ENCODE data around the gene TSC22D2. TPM values are rescaled to one million over a fixed set of nuclear protein-coding genes. Genes with fewer than 3 reads are reported as not detected.

Gene TSC22D2
- total and polyA plus RNA-seq, 2 experiments from 2014 or later = 11.5 to 27.5 TPM

DNA sequence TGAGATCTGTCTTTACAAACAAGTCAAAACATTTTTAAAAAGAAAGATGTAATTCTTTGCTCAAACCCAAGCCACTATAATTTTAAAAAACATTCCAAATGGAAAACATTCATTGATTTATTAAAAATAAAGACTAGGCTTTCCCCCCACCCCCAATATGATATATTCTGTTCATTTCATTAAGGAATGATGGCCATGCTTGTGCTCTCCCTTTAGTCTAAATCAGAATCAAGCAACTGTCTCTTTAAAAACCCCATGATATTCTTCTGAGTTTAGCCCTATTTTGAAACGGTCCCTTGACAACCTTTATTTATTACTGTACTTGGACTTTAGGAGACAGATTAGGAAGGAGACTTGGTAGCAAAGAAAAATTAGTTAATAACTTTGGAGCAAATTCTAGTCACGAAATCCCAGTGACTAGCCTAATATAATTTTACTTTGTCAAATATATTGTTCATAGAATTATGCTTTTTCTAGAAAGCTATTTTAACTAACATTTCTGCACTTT is 38.4 kb downstream of the TSC22D2 start:
- no peak overlapping the region for H3K4me2 ChIP-seq (ENCODE audit: unreplicated experiment)
- TF ChIP-seq EZH2 (IDR thresholded peaks at IDR 0.05; ENCODE audit: insufficient read depth, poor library complexity, severe bottlenecking) (no peak), EZH2phosphoT487 (IDR thresholded peaks at IDR 0.05; ENCODE audit: insufficient read depth, low read depth) (no peak)
- H3K36me3 ChIP-seq (ENCODE audit: low read depth) = peaks cover 16% of the 10 kb centered on the region; the same call in 1 of the 2 replicates
- no peak overlapping the region for H3K4me3 ChIP-seq
- no peaks in the 10 kb centered on the region for H3K9me2 ChIP-seq (ENCODE audit: insufficient read depth)
- H3K4me1 ChIP-seq (ENCODE audit: insufficient read depth) = peaks cover 72% of the 10 kb centered on the region
- peaks cover 85% of the 10 kb centered on the region for H3K79me2 ChIP-seq (ENCODE audit: insufficient read depth)
- H2AFZ ChIP-seq = no peak overlapping the region
- peaks cover 82% of the 10 kb centered on the region for H3F3A ChIP-seq (ENCODE audit: insufficient read depth)
- H3K27ac ChIP-seq = no peak overlapping the region
- in situ Hi-C loops (cut with MboI) = no loop called here
- DNase-seq = no peak
- H3K9me3 ChIP-seq (ENCODE audit: low read depth) = no peaks in the 10 kb centered on the region
- 49 to 51% methylated on average over 2 of the region's 2 CpGs for WGBS, 2 experiments (ENCODE audit: low coverage in 1 of 2, low lambda C conversion rate in 2 of 2, missing lambda C conversion rate in 2 of 2)
- peaks cover 18% of the 10 kb centered on the region; the same call in 1 of the 2 replicates for H4K20me1 ChIP-seq (ENCODE audit: insufficient read depth)
- H3K27me3 ChIP-seq (replicated peaks; ENCODE audit: insufficient read depth) = no peaks in the 10 kb centered on the region
- H3K9ac ChIP-seq = no peak overlapping the region

DNA sequence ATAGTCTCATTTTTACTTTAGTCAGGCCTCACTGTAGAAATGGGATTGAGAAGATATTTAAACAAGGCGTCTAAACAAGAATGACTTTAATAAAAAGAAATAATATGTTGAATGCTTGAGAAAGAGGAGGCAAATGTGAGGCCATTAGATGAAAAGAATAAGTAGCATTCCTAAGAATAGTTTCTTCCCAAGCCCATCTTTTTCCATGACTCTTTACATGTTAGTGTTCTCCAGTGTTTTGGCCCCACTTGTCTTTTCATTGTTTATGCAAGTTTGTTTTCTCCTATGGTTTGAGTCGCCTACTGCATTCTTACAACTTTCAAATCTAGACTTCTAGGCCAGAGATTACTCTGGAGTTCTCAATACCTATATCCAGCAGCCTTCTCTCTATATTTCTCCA is 39.0 kb downstream of the TSC22D2 start:
- H3K9ac ChIP-seq = no peak overlapping the region
- TF ChIP-seq EZH2 (IDR thresholded peaks at IDR 0.05; ENCODE audit: insufficient read depth, poor library complexity, severe bottlenecking) (no peak), EZH2phosphoT487 (IDR thresholded peaks at IDR 0.05; ENCODE audit: insufficient read depth, low read depth) (no peak)
- peaks cover 18% of the 10 kb centered on the region; the same call in 1 of the 2 replicates for H4K20me1 ChIP-seq (ENCODE audit: insufficient read depth)
- H2AFZ ChIP-seq = no peak overlapping the region
- 0 out of 2 replicates have a peak overlapping the region, but pooled peaks have one; percentile 1 for H3K27ac ChIP-seq
- H3K27me3 ChIP-seq (replicated peaks; ENCODE audit: insufficient read depth) = no peaks in the 10 kb centered on the region
- H3K9me3 ChIP-seq (ENCODE audit: low read depth) = no peaks in the 10 kb centered on the region
- peaks cover 85% of the 10 kb centered on the region for H3K79me2 ChIP-seq (ENCODE audit: insufficient read depth)
- no peaks in the 10 kb centered on the region for H3K9me2 ChIP-seq (ENCODE audit: insufficient read depth)
- H3K4me3 ChIP-seq = no peak overlapping the region
- H3K4me1 ChIP-seq (ENCODE audit: insufficient read depth) = peaks cover 72% of the 10 kb centered on the region
- in situ Hi-C loops (cut with MboI) = no loop called here
- WGBS, 2 experiments (ENCODE audit: low coverage in 1 of 2, low lambda C conversion rate in 2 of 2, missing lambda C conversion rate in 2 of 2) = 98% methylated on average over 2 of the region's 2 CpGs
- peaks cover 77% of the 10 kb centered on the region for H3F3A ChIP-seq (ENCODE audit: insufficient read depth)
- no peak for DNase-seq
- peaks cover 16% of the 10 kb centered on the region; the same call in 1 of the 2 replicates for H3K36me3 ChIP-seq (ENCODE audit: low read depth)
- no peak overlapping the region for H3K4me2 ChIP-seq (ENCODE audit: unreplicated experiment)

DNA sequence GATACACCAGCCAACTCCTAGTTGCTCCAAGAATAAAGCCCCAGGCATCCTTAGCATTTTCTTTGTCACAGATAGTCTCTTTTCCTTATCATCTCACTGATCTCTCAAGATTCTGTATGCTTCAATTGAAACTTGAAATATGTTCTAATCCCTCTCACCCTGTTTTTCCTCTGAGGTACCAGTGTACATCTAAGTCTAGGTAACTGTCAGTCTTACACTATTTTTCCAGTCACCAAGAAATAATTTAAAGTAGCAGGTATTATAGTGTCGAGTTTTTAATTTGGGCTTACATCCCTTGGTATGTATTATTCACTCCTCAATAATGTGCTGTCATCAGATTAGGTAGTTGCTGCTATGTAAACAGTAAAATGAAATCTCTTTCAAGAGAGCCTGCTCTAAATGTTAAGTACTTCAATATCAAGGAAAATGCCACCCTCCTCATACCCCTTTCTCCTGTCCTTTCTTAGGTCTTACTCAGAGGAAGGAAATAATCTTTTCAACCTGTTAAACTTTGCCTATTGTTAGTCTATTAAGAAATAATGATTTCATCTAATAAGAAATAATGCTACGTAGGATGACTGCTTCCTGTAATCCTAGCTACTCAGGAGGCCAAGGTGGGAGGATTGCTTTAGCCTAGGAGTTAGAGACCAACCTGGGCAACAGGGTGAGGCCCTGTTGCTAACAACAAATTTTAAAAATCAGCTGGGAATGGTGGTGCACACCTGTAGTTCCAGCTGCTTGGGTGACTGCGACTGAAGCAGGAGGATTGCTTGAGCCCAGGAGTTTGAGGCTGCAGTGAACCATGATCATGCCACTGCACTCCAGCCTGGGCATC is 39.8 kb downstream of the TSC22D2 start:
- peak; percentile 36 for DNase-seq
- H4K20me1 ChIP-seq (ENCODE audit: insufficient read depth) = peaks cover 18% of the 10 kb centered on the region; the same call in 1 of the 2 replicates
- H3K9ac ChIP-seq = no peak overlapping the region

DNA sequence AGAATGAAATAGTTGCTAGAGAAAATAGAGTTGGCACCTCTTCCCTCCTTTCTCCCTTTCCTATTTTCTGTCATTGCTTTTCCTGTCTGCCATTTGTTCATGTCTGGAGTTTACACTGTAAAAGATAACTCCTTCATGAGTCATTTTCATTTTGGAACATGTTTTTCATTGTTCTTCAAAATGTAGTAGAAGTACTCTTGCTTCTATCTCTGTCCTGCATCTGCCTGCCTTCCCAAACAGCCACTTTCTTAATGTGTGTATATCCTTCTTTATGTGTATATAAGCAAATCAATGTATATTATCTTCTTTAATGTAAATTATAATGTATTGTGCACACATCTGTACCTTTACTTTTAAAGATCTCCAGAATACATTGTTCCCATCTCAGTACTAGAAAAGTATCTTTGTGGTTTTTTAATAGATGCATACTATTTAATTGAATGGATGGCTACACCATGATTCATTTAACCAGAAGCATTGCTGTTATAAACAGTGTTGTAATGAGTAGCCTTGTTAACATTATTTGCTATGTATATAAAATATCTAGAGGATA is 41.1 kb downstream of the TSC22D2 start:
- Histone ChIP-seq H3K4me3 (peak overlapping the region; percentile 22), H4K20me1 (ENCODE audit: insufficient read depth) (peaks cover 15% of the 10 kb centered on the region), H3F3A (ENCODE audit: insufficient read depth) (peaks cover 57% of the 10 kb centered on the region), H3K9me3 (ENCODE audit: low read depth) (no peaks in the 10 kb centered on the region), H3K4me1 (ENCODE audit: insufficient read depth) (peaks cover 58% of the 10 kb centered on the region), H3K4me2 (ENCODE audit: unreplicated experiment) (peak overlapping the region; percentile 69), H3K27me3 (replicated peaks; ENCODE audit: insufficient read depth) (no peaks in the 10 kb centered on the region), H3K27ac (peak overlapping the region; percentile 64), H3K9me2 (ENCODE audit: insufficient read depth) (no peaks in the 10 kb centered on the region), H3K9ac (0 out of 2 replicates have a peak overlapping the region, but pooled peaks have one; percentile 1), H2AFZ (no peak overlapping the region), H3K79me2 (ENCODE audit: insufficient read depth) (peaks cover 85% of the 10 kb centered on the region), H3K36me3 (ENCODE audit: low read depth) (peaks cover 4% of the 10 kb centered on the region; the same call in 1 of the 2 replicates)
- TF ChIP-seq EZH2 (IDR thresholded peaks at IDR 0.05; ENCODE audit: insufficient read depth, poor library complexity, severe bottlenecking) (no peak), EZH2phosphoT487 (IDR thresholded peaks at IDR 0.05; ENCODE audit: insufficient read depth, low read depth) (peak; percentile 91; the same call in 1 of the 2 replicates)
- DNase-seq = peak; percentile 79
- in situ Hi-C loops (cut with MboI) = no loop called here

More for the DNA sequence above, 39.8 kb downstream of the TSC22D2 start:
- Histone ChIP-seq H3K79me2 (ENCODE audit: insufficient read depth) (peaks cover 85% of the 10 kb centered on the region), H2AFZ (no peak overlapping the region), H3K36me3 (ENCODE audit: low read depth) (peaks cover 11% of the 10 kb centered on the region; the same call in 1 of the 2 replicates), H3K27me3 (replicated peaks; ENCODE audit: insufficient read depth) (no peaks in the 10 kb centered on the region), H3K4me3 (peak overlapping the region; percentile 18; the same call in 1 of the 2 replicates), H3K9me3 (ENCODE audit: low read depth) (no peaks in the 10 kb centered on the region), H3K4me1 (ENCODE audit: insufficient read depth) (peaks cover 72% of the 10 kb centered on the region), H3K4me2 (ENCODE audit: unreplicated experiment) (peak overlapping the region; percentile 69), H3F3A (ENCODE audit: insufficient read depth) (peaks cover 70% of the 10 kb centered on the region), H3K9me2 (ENCODE audit: insufficient read depth) (no peaks in the 10 kb centered on the region), H3K27ac (0 out of 2 replicates have a peak overlapping the region, but pooled peaks have one; percentile 1)
- no peak for TF ChIP-seq EZH2 (IDR thresholded peaks at IDR 0.05; ENCODE audit: insufficient read depth, poor library complexity, severe bottlenecking)
- no peak for TF ChIP-seq EZH2phosphoT487 (IDR thresholded peaks at IDR 0.05; ENCODE audit: insufficient read depth, low read depth)
- 62 to 63% methylated on average over 3 of the region's 3 CpGs for WGBS, 2 experiments (ENCODE audit: low coverage in 1 of 2, low lambda C conversion rate in 2 of 2, missing lambda C conversion rate in 2 of 2)
- in situ Hi-C loops (cut with MboI) = no loop called here

All from GM23248 (cell line).